Stimulated activated CD4-positive, alpha-beta T cell treated with anti-CD3 and anti-CD28 coated beads, Interleukin-12 subunit alpha, Interleukin-12 subunit beta, amount 100 ng/mL, for 48 hours (primary cell): ENCODE results near the gene ROR2.
A peak's percentile ranks its signal among the peaks of the same experiment; 100 is the strongest.
"Not testable (repeated sequence)": the region's sequence is repeated elsewhere in the genome, so short reads cannot be mapped to it uniquely, and the experiment has no call there.

Source experiments
- DNase-seq, 3 donors: peaks; one replicate each; pipeline ENCODE4 v3.0.0-alpha.2; 2020; ENCODE audit warnings: low read depth in 2 of 3, low spot score in 1 of 3

ROR2 gene

GRCh38 chr9:91924090-91924489, 25.9 kb downstream of the ROR2 start:
- no peak for DNase-seq

- no peak for DNase-seq
These were observed 26.9 kb downstream of the ROR2 start for GRCh38 chr9:91923145-91923544.

GRCh38 chr9:91921371-91921770, 28.7 kb downstream of the ROR2 start:
- DNase-seq = no peak

GRCh38 chr9:91920630-91921350, 29.2 kb downstream of the ROR2 start:
- DNase-seq = no peak

- DNase-seq = no peak
These were observed 30.4 kb downstream of the ROR2 start for GRCh38 chr9:91919621-91920020.

GRCh38 chr9:91917436-91917835, 32.6 kb downstream of the ROR2 start:
- no peak for DNase-seq

- no peak for DNase-seq
These were observed 34.3 kb downstream of the ROR2 start for GRCh38 chr9:91915524-91916263.

- DNase-seq = no peak
These were observed 35.1 kb downstream of the ROR2 start for GRCh38 chr9:91914937-91915336.

- DNase-seq = no peak
These were observed 35.6 kb downstream of the ROR2 start for GRCh38 chr9:91914404-91914803.

GRCh38 chr9:91913986-91914385, 36.0 kb downstream of the ROR2 start:
- DNase-seq = no peak

GRCh38 chr9:91913096-91913495, 36.9 kb downstream of the ROR2 start:
- DNase-seq = no peak

- no peak for DNase-seq
These were observed 38.4 kb downstream of the ROR2 start for GRCh38 chr9:91911657-91912056.

- DNase-seq = not testable (repeated sequence)
These were observed 40.8 kb downstream of the ROR2 start for GRCh38 chr9:91909256-91909655.

GRCh38 chr9:91908746-91909145, 41.3 kb downstream of the ROR2 start:
- DNase-seq = no peak

- DNase-seq = no peak
These were observed 41.8 kb downstream of the ROR2 start for GRCh38 chr9:91908293-91908623.

- no peak for DNase-seq
These were observed 42.3 kb downstream of the ROR2 start for GRCh38 chr9:91907484-91908292.

- DNase-seq = peak; percentile 4 to 14 (median 9)
These were observed 44.0 kb downstream of the ROR2 start for GRCh38 chr9:91905991-91906469.

GRCh38 chr9:91905237-91905650, 44.8 kb downstream of the ROR2 start:
- DNase-seq = no peak

GRCh38 chr9:91904588-91905236, 45.3 kb downstream of the ROR2 start:
- no peak for DNase-seq

- no peak for DNase-seq
These were observed 46.7 kb downstream of the ROR2 start for GRCh38 chr9:91903126-91903911.
